Upper lobe of left lung (tissue), 4 donors: ENCODE measurements around the gene SPAST.
"Not testable (repeated sequence)": the region's sequence is repeated elsewhere in the genome, so short reads cannot be mapped to it uniquely, and the experiment has no call there.

Source experiments
- POLR2A ChIP-seq, 4 donors: fragments of 450-650 bp; IDR thresholded peaks; one replicate each; pipeline ENCODE4 v1.5.1; 2016 to 2017; ENCODE audit warnings: antibody characterized with exemption in 4 of 4, mild to moderate bottlenecking in 2 of 4
- POLR2AphosphoS5 ChIP-seq, 2 donors: sonication (generic); formaldehyde crosslinking; IDR thresholded peaks; one replicate each; pipeline ENCODE4 v1.5.1; 2017; ENCODE audit warnings: antibody characterized with exemption in 2 of 2
- TF ChIP-seq, protein P1 (sequence below), 6 experiments: fragments of 450-650 bp in 4 of 6; fragments of 200-600 bp in 2 of 6; sonication (generic) in 2 of 6; IDR thresholded peaks; one replicate each; pipeline ENCODE4 v1.5.1; 2016 to 2019; ENCODE audit warnings: antibody characterized with exemption in 6 of 6

DNA sequence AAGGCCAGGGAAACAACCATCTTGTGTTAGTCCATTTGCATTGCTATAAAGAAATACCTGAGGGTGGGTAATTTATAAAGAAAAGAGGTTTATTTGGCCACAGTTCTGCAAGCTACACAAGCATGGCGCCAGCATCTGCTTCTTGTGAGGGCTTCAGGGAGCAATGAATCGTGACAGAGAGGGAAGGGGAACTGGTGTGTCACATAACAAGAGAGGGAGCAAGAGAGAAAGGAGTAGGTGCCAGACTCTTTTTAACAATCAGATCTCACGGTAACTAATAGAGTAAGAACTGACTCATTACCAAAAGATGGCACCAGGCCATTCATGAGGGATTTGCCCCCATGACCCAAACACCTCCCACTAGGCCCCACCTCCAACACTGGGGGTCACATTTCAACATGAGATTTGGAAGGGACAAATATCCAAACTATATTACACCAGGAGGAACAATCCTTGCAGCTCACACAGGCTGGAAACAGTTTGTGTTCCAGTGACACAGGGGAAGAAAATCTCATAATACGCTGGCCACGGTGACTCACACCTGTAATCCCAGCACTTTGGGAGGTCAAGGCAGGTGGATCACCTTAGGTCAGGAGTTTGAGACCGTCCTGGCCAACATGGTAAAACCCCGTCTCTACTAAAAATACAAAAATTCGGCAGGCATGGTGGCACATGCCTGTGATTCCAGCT lies 29.0 kb upstream of the SPAST start:
- TF ChIP-seq POLR2A, POLR2AphosphoS5 (IDR thresholded peaks at IDR 0.05): not testable (repeated sequence)
- TF ChIP-seq, protein P1, sequence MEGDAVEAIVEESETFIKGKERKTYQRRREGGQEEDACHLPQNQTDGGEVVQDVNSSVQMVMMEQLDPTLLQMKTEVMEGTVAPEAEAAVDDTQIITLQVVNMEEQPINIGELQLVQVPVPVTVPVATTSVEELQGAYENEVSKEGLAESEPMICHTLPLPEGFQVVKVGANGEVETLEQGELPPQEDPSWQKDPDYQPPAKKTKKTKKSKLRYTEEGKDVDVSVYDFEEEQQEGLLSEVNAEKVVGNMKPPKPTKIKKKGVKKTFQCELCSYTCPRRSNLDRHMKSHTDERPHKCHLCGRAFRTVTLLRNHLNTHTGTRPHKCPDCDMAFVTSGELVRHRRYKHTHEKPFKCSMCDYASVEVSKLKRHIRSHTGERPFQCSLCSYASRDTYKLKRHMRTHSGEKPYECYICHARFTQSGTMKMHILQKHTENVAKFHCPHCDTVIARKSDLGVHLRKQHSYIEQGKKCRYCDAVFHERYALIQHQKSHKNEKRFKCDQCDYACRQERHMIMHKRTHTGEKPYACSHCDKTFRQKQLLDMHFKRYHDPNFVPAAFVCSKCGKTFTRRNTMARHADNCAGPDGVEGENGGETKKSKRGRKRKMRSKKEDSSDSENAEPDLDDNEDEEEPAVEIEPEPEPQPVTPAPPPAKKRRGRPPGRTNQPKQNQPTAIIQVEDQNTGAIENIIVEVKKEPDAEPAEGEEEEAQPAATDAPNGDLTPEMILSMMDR (IDR thresholded peaks at IDR 0.05), result not testable (repeated sequence)
